ENCODE results near the gene TLE2.

TLE2 gene

DNA sequence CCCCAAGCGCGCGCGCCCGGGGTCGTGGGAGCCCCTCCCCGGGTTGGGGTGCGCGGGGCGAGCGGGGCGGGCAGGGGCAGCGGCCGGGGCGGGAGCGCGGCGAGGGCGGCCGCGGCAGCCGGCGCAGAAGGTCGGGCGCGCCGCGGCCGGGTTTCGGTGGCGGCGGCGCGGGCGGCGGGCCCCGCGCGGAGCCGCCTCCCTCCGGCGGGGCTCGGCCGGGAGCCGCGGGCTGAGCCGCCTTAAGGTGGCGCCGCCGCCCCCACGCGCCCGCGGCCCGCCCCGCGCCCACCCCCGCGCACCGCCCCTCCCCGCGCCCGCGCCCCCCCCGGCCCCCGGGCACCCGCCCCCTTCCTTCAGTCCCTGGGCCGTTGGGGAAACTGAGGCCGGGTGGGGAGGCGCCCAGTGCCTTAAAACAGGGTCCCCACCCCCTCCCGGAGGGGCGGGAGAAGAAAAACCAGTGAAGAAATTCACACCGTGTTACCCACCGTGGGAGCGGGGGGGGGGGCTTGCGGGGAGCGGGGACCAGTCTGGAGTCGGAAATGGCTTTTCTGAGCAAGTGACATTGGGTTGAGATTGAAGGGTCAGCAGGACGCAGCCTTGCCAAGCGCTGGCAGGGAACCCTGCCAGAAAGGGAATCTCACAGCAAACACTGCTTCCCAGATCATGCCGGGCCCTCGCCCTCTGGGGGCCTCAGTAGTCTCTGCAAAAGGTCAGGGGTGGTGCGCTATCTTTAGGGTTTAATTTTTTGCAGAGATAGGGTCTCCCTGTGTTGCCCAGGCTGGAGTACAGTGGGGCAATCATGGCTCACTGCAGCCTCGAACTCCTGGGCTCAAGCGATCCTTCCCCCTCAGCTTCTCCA is at the start of gene TLE2:
TSS of gene TLE2 (minus strand) at position 216 of the 859 bp plus-strand sequence. CDS start 376 bp downstream, outside the sequence.
- DNase-seq, result no peak

DNA sequence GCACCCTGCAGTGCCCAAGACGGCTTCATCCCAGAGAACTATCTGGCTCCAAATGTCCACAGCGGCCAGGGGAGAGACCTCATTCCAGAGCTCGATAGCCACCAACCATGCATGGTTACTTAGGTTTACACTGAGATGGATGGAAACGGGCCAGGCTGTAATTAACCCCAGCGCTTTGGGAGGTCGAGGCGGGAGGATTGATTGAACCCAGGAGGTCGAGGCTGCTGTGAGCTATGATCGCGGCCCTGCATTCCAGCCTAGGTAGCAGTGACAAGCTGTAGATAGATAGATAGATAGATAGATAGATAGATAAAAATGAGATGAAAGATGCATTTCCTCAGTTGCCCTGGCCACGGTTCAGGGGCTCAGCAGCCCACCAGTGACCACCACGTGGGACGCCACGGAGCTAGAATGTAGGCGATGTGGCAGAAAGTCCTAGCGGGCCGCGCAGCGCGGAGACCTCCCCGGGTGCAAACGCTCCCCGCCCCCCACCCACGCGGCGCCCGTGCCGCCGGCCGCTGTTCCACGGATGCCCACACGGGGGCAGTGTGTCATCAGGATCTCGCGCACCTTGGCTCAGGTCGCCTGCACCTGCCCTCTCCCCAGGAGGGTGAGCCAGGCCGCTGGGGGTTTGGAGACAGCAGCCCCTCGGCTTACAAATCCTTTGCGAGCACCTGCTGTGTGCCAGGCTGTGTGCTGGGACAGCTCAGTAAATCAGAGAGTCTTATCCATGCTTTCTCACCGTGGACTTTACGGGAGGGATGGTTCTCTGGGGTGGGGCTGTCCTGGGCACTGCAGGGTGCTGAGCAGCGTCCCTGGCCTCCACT is 46.7 kb upstream of the TLE2 start:
- peak; percentile 75 for DNase-seq

DNA sequence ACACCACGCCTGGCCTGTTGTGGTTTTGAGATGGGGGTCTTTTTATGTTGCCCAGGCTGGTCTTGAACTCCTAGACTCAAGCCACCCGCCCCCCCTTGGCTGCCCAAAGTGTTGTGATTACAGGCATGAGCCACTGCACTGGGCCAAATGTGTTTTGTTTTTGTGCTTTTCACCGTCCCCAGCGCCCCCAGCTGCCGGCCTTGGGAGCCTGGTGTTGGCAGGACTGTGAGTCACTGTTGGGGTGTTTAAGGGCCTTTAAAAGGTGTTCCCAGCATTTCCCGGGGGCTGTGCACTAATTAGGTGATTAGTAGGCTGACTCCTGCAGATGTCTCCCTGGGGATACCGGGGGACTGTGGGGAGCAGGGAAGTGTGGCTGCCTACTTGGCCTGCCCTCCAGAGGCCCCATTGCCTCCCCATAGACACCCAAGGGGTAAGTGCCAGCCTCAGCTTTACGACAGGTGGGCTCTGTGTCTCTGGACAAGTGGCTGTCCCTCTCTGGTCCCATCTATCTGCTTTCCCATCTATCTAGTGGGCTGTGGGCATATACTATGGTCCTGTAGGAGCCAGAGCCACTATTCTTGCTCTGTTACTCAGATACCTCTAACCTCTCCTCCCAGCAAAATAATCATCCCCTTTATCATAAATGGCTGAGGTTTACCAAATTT is 45.0 kb upstream of the TLE2 start:
- no peak for DNase-seq

DNA sequence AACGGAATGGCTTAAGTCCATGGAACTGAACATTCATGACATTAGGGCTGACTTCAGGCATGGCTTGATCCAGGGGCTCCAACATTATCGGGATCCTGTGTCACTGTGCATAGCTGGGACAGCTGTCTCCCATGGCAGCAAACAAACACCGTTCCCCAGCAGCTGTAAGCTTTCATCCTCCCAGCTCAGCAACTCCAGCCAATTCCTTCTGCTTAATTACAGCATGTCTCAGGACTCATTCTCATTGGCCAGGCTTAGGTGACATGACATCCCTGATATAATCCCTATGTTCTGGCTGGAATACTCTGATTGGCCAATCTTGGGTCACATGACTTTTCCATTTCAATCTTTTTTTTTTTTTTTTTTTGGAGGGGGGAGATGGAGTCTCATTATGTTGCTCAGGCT is 44.1 kb upstream of the TLE2 start:
- peak; percentile 40 for DNase-seq

DNA sequence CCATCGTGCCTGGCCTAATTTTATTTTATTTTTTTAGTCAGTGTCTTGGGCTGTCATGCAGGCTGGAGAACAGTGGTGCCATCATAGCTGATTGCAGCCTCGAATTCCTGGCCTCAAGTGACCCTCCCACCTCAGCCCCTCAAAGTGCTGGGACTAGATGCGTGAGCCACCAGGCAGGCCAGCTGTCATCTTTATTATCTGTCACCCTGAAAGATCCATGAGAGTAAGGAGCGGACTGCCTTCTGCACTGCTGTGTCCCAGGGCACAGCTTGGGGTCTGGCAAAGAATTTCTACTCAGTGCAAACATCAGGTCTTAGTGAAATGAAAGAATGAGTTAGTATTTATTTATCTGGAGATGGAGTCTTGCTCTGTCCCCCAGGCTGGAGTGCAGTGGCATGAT is 42.7 kb upstream of the TLE2 start:
- DNase-seq, result no peak

DNA sequence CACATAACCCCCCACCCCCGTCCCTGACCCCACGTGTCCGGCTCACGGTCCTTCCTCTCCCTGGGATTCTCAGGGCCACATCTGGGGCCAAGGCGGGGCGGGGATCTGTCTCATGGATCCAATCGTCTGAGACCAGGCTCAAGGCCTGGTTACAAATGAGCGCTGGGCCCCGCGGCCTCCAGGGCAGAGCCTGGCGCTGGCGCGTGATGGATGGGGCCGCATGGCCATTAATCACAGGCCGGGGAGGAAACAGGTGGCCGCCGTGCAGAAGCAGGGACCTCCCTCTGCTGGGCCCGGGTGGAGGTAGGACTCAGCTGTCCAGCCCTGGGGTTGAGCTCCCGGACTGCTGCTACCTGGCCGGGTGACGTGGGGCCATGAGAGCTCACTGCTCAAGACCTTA is 39.0 kb upstream of the TLE2 start:
- DNase-seq, result no peak

DNA sequence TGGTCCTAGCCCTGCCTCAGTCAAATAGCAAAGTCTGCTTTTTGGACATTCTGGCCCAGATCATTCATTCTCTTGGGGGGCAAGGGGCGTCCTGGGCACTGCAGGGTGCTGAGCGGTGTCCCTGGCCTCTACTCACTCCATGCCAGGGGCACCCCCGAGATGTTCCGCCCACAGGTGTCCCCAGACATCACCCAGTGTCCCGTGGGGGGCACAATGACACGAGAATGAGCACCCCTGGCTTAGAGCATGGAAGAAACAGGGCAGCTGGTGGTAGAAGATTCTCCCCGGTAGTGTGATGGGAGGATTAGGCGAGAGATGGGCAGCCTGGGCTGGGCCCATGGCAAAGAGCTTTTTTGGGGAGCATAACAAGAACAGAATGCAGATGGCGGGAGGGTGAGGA is 38.5 kb upstream of the TLE2 start:
- DNase-seq, result no peak

DNA sequence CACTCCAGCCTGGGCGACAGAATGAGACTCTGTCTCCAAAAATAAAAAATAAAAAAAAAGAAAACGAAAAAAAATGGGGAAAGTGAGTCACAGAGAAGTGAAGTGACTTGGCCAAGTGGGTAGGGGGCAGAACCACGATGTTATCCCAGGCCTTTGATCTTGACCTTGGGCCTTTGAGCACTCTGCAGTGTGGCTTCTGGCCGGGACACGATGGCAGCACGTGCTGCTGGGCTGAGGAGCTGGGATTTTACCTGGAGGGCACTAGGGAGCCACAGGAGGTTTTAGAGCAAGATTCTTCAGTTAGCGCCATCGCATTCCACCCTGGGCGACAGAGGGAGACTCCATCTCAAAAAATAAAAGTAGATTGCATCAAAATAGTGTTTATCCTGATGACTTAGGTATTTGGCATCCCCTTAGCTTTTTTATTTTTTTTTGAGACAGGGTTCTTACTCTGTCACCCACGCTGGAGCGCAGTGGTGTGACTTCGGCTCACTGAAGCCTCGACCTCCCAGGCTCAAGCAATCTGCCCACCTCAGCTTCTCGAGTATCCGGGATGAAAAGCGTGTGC is 37.5 kb upstream of the TLE2 start:
- DNase-seq, result no peak

DNA sequence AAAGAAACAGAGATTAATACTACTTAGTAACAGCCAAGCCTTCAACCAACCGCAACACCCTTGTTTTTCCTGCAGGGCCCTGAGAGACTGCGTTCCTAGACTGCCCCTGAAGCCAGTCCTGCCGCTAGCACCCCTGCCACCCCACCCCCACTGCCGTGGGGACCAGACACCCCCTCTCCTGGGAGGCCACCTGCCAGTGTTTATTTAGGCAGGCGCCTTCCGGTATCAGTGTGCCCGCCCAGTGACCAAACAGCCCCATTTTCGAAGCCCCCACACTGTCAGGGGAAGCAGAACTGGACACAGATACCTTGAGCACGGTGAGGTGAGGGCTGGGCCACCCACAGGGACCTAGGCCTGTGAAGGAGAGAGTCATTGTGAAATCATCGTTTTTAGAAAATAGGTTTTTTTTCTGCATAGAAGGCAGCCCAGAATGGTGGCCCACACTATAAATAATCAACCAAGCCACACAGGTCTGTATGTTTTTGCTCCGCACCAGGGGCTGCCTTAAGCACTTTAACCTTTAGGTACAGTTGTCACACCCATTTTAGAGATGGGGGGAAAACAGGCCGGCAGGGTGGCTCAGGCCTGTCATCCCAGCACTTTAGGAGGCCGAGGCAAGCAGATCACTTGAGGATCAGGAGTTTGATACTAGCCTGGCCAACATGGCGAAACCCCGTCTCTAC is 36.7 kb upstream of the TLE2 start:
- peak; percentile 79 for DNase-seq

DNA sequence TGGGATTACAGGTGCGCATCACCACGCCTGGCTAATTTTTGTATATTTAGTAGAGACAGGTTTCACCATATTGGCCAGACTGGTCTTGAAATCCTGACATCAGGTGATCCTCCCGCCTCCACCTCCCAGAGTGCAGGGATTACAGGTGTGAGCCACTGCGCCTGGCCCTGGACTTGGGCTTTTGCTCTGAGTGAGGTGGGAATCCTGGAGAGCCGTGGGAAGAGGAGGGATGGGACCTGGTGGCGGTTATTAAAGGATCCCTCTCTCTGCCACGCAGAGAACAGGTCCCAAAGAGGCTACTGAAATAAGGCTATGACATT is 34.9 kb upstream of the TLE2 start:
- DNase-seq, result no peak

DNA sequence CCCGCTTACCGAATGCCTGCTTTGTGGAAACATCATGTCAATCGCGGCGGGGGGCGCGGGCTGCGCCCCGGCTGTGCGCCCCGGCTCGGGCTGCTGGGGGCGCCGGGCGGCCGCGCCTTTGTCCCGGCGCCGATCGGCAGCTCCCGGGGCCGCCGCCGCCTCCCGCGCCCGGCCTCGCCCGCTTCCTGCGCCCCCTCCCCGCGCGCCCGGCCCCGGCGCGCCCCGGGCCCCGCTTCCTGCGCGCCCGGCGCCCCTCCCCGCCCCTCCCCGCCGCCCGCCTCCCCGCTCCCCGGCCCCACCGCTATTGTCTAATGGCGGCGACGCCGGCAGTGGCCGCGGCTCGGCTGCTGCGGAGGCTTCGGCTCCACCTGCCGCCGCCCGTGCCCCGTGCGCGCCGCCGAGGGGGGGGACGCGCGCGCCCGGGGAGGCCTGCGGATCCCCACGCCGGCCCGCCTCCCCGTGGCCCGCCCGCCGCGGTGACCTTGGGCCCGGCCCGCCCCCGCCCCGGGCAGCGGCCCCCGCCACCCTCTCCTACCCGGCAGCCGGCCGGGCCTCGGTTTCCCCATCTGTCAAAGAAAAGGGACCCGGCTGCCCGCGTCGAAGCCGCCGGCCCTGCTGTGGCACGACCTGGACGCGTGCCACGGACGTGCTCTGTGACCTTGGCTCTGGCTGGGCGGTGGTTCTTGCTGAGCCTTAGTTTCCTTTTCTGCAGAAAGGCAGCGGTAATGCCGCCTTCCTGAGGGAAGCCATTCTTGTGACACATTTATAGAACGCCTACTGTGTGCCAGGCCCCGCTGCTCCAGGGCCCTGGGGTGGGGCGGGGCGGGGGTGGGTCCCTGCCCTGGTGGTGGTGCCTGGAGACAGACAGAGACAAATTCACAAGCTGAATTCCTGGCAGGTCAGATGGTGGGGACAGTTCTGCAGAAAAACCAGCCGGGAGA is 33.4 kb upstream of the TLE2 start, which contains the start of gene TLE5:
TSS of gene TLE5 (minus strand) at position 331 of the 941 bp plus-strand sequence. CDS start at position 36, 295 bp downstream.
- peak; percentile 35 for DNase-seq

DNA sequence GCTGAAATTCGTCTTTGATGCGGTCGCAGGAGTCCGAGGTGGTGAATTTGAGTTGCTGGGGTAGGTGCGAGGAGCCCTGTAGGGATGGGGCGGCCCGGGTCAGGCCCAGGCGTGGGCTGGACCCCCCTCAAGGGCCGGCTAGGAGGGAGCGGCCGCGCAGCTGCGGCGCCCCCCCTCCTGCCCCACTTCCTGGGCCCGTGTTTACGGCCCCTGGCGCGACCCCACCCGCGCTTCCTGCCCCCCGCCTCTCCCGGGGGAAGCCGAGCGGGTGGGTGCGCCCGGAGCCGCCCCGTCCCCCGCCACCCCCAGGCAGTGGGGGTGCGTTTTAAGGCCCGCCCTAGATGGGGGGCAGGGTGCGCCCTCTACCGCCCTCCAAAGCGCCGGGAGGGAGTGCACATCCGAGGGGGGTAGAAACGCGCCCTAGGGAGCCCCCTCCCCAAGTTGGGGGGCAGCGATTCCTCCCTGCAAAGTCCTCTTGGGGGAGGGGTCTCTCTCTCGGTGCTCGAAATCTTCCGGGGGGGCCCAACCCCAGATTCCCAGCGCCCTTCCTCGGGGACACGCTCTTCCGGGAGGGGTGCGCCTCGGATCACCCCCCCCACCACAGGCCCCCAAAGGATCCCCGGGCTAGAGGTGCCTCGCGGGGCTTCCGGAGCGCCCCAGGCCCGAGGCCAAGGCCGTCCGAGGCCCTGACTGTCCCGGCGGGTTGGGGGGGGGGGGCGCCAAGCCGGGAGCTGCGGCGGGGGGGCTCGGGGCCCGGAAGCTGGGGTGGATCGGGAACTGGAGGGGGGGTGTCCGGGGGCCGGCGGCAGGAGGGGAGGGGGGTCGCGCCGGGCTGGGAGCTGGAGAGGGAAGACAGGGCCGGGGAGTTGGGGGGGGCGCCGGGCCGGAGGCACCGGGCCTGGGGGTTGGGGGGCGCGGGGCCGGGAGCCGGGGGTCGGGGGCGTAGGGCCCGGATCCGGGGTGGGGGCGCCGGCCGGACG is 32.4 kb upstream of the TLE2 start:
- DNase-seq, result peak; percentile 45

DNA sequence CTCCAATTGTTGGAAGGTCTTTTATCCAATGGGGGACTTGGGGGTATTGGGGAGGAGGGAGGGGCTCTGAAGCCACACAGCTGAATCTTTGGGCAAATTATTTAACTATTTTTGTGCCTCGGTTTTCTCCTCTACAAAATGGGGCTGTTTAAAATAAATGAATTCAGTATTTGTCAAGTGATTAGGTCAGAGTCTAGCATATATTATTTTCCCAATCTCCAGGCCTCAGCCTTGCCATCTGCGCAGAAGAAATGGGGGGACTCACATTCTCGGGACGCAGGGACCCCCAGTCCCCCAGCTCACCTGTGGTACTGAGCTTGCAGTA is 31.7 kb upstream of the TLE2 start:
- DNase-seq, result no peak

DNA sequence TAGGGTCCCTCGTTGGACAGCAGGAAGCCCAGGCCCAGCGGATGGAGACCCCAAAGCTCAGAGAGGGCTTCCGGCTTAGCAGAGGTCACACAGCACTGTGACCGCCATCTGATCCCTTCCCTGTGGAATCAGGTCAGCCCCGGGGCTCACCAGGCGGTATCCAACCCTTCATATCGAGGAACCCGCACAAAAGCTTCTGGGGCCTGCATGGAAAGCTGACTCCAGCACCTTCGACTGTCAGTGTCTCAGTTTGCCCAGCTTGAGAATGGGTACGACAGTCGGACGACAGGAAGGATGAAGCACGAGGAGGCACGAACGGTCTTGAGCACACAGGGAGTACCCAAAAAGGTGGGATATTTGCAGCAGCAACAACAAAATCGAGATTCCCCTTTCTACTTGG is 30.6 kb upstream of the TLE2 start:
- DNase-seq, result no peak

DNA sequence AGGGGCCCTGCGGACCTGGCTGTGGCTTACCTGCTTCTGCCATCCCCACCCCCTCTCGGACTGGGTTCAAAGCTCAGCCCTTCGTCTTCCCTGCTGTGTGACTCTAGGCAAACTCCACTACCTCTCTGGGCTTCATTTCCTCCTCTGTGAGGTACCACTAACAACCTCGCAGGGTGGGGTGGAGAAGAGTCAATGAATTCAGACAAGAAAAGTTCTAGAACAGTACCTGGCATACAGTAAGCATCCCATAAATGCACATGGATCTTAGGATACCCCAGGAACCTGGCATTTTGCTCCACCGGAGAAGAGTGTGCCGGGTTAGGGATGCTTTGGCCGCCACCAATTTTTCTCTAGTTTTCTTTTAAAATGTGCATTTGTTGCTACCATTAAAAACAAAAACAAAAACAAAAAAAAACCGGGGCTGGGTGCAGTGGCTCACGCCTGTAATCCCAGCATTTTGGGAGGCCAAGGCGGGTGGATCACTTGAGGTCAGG is 29.8 kb upstream of the TLE2 start:
- DNase-seq, result no peak

DNA sequence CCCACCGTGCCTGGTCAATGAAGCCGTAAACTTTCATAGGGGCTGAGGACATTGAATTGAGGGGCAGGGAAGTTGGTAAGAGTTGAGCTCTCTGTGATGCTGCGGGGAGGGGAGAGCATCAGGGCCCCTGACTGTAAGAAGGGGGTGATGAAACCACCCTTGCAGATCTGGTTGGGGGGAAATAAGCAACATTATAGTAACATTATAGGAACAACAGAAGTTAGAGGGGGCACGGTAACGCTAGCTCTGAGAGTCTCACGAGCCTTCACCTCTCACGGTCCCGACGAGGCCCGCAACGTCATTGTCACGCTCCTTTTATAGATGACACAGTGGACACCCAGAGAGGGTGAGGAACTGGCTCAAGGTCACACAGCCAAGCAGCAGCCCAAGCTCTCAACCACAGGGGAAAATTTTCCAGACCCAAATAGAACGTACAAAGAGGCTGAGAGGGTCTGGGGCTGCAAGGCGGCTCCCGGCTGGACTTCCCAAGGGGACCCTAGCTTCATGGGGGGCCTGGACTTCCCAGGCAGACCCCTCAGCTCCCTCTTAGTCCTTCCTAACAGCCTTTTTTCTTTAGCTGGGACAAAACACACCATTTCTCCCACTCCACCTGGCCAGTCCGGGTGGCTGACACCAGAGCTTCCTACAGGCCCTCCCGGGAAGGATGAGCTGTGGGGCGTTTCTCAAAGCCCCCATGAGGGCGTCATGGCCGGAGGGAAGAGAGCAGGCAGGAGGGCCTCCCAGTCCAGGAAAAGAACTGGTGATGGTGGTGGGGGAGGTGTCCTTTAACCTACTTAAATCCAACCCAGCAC is 29.1 kb upstream of the TLE2 start:
- DNase-seq, result no peak

DNA sequence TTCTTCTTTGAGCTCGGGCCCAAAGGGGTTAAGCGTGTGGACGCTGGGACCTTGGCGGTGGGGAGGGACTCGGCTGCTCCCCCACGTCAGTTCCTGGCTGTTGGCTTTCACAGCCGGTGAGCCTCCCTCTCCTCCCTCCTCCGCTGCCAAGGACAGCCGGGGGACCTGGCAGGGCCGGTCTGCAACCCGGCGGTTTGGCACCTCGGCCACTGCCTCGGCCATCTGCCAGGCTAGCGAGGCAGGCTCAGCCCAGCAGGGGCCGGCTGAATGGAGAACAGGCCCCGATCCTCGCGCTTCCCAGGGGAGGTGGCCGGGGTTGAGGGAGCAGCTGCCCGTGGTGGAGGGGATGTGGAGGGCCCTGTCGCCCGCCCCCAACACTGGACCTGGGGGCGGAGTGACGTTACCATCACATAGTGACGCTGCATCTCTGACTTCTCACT is 28.2 kb upstream of the TLE2 start:
- peak; percentile 35 for DNase-seq

DNA sequence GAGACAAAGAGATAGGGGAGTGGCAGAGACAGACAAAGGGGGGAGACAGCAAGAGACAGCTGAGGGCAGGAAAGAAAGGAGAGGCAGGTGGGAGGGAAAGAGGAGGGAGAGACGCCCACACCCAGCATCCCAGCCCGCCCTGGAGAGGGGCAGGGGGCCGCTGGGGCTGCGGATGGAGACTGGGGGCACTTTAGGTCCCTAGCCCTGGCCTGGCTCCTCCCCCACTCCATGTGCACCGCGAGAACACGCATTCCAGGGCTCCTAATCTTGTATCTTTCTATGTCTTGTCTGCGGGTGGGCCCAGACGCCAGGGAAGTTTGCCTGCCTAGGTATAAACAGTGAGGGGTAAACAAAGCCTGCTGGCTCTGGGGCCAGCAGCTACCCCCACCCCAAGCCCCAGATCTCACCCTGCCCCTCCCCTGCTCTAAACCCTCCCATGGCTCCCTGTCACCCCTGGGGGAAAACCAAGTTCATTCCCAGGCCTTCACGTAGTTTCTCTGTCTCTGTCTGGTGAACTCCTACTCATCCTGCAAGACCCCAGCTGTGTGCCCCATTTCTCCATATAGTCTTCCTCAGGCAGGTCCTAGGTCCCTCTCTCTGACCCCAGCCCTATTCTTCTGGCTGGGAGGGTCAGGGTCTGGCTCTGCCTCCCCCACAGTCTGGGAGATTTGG is 27.5 kb upstream of the TLE2 start:
- no peak for DNase-seq
